ENCODE results near the gene CARS2. TPM values are rescaled to one million over a fixed set of nuclear protein-coding genes. Genes with fewer than 3 reads are reported as not detected.
A peak's percentile ranks its signal among the peaks of the same experiment; 100 is the strongest.

The CARS2 gene
- total and polyA plus RNA-seq, 2 of the 8 experiments (the other 6 are each of a cell fraction or from before 2014, with no cell fraction given): 47.7 to 55.9 TPM

- no peak overlapping the region for H4K91ac ChIP-seq (replicated peaks; ENCODE audit: insufficient read length, low read length)
- POLR2A ChIA-PET (ENCODE audit: partially characterized antibody): interaction anchor here (1.0 to 1.8 kb wide), 3 partner anchors 10 to 264 kb away, joined by 3 to 5 read pairs (median 4); no protein-coding TSS in a partner anchor
- no peak for TF ChIP-seq SAP30 (IDR thresholded peaks at IDR 0.05; ENCODE audit: insufficient read depth, insufficient replicate concordance, low read length)
- TF ChIP-seq CHD1 (IDR thresholded peaks at IDR 0.05; ENCODE audit: low read depth, low read length): no peak
- no peak for TF ChIP-seq ATF3 (IDR thresholded peaks at IDR 0.05; ENCODE audit: insufficient read depth, low read depth, low read length)
- TF ChIP-seq ATF2 (IDR thresholded peaks at IDR 0.05; ENCODE audit: low read length): no peak
- no peak for TF ChIP-seq MAX (IDR thresholded peaks at IDR 0.05)
- TF ChIP-seq BCL11A (IDR thresholded peaks at IDR 0.05; ENCODE audit: low read depth in 2 of 2, low read length in 2 of 2): no peak
- no peak for TF ChIP-seq NANOG (IDR thresholded peaks at IDR 0.05; ENCODE audit: insufficient read depth, low read depth, low read length, poor library complexity, severe bottlenecking)
- no peak for TF ChIP-seq POLR2AphosphoS5 (IDR thresholded peaks at IDR 0.05; ENCODE audit: low read depth, low read length)
These were observed 54.6 kb downstream of the CARS2 start for GRCh38 chr13:110651271-110651670.

More at GRCh38 chr13:110651271-110651670, 54.6 kb downstream of the CARS2 start:
- H3K79me2 ChIP-seq (ENCODE audit: control insufficient read depth in 1 of 2, insufficient read depth in 2 of 2, low read length in 2 of 2): no peaks in the 10 kb centered on the region
- no peak overlapping the region for H2BK15ac ChIP-seq (ENCODE audit: low read length)
- H3K23me2 ChIP-seq (ENCODE audit: low read depth, low read length): no peaks in the 10 kb centered on the region
- H3K9me3 ChIP-seq (ENCODE audit: insufficient read depth in 2 of 2, low read depth in 1 of 2, low read length in 1 of 2): no peaks in the 10 kb centered on the region
- DNase-seq (ENCODE audit: low read depth in 1 of 2, low spot score in 2 of 2) (peak in 1 of 2 experiments; percentile 38), FAIRE-seq (no peak)
- peaks cover 0 to 8% of the 10 kb centered on the region in 2 experiments for H4K20me1 ChIP-seq (replicated peaks in 1 of 2; ENCODE audit: control insufficient read depth in 1 of 2, insufficient read depth in 2 of 2, low read length in 2 of 2)
- no peak overlapping the region for H3K9ac ChIP-seq (replicated peaks in 1 of 4; ENCODE audit: extremely low read depth in 1 of 4, low read depth in 3 of 4, low read length in 3 of 4)
- no peak overlapping the region for H2AK5ac ChIP-seq (ENCODE audit: low read depth, low read length)
- 91% methylated on average over 11 of the region's 14 CpGs; no CpG with 5 or more reads in 1 of the 2 experiments for WGBS, 2 experiments (ENCODE audit: extremely low coverage in 1 of 2, insufficient coverage in 1 of 2, insufficient read length in 1 of 2, insufficient replicate concordance in 2 of 2, low coverage in 1 of 2, low lambda C conversion rate in 2 of 2, missing lambda C conversion rate in 1 of 2)
- H2BK12ac ChIP-seq (ENCODE audit: low read depth, low read length): no peak overlapping the region
- no peaks in the 10 kb centered on the region; a peak in 1 of 7 replicates for H3K4me1 ChIP-seq (replicated peaks in 1 of 4; ENCODE audit: control insufficient read depth in 3 of 4, insufficient read depth in 4 of 4, low read length in 3 of 4)
- no peak overlapping the region for H3K18ac ChIP-seq (ENCODE audit: extremely low read depth, low read length)
- no peak overlapping the region for H3K4me3 ChIP-seq (ENCODE audit: extremely low read depth in 1 of 4, insufficient read depth in 2 of 4, low read depth in 3 of 4, low read length in 4 of 4)
- no peak overlapping the region for H3K56ac ChIP-seq (replicated peaks; ENCODE audit: insufficient read length, low read depth, low read length)
- H2BK20ac ChIP-seq (ENCODE audit: low read length): no peak overlapping the region
- no peak overlapping the region for H3K4me2 ChIP-seq (ENCODE audit: insufficient read depth in 1 of 2, low read depth in 2 of 2, low read length in 2 of 2)
- H3K23ac ChIP-seq (ENCODE audit: insufficient read length): no peak overlapping the region
- no peak overlapping the region for H3K14ac ChIP-seq (ENCODE audit: insufficient read length)
- H3K36me3 ChIP-seq (ENCODE audit: control insufficient read depth in 2 of 4, insufficient read depth in 4 of 4, low read length in 3 of 4): peaks cover 0 to 4% (median 0%) of the 10 kb centered on the region in 4 experiments; a peak in 2 of 8 replicates
- no peak overlapping the region for H2BK120ac ChIP-seq (replicated peaks; ENCODE audit: low read depth, low read length)
- H4K8ac ChIP-seq (ENCODE audit: extremely low read depth, insufficient read depth, low read length): no peak overlapping the region
- H3K4ac ChIP-seq (replicated peaks; ENCODE audit: insufficient read length, low read depth, low read length): no peak overlapping the region
- H2BK5ac ChIP-seq (ENCODE audit: low read depth, low read length): no peak overlapping the region
- no peak overlapping the region for H3K27ac ChIP-seq (ENCODE audit: low read depth, low read length)
- no peak overlapping the region for H4K5ac ChIP-seq (ENCODE audit: insufficient read length, low read depth, low read length)
- no peaks in the 10 kb centered on the region for H3K27me3 ChIP-seq (replicated peaks in 1 of 4; ENCODE audit: control insufficient read depth in 3 of 4, extremely low read depth in 1 of 4, insufficient read depth in 3 of 4, low read length in 3 of 4)
- H3K79me1 ChIP-seq (ENCODE audit: low read depth, low read length): peaks cover 2% of the 10 kb centered on the region; the same call in 1 of the 2 replicates
- CTCF ChIA-PET (ENCODE audit: partially characterized antibody): interaction anchor here (1.0 to 2.1 kb wide), 5 partner anchors 11 to 168 kb away, joined by 3 to 16 read pairs (median 4); no protein-coding TSS in a partner anchor
- H2AFZ ChIP-seq (ENCODE audit: low read length): no peak overlapping the region

Measured in H1 (cell line).